ENCODE data around the gene SLC6A16. TPM values are rescaled to one million over a fixed set of nuclear protein-coding genes. Genes with fewer than 3 reads are reported as not detected.
"Not testable (repeated sequence)": the region's sequence is repeated elsewhere in the genome, so short reads cannot be mapped to it uniquely, and the experiment has no call there.

The SLC6A16 gene
- total RNA-seq, 1 donor from 2014 or later: 0.85 TPM

DNA sequence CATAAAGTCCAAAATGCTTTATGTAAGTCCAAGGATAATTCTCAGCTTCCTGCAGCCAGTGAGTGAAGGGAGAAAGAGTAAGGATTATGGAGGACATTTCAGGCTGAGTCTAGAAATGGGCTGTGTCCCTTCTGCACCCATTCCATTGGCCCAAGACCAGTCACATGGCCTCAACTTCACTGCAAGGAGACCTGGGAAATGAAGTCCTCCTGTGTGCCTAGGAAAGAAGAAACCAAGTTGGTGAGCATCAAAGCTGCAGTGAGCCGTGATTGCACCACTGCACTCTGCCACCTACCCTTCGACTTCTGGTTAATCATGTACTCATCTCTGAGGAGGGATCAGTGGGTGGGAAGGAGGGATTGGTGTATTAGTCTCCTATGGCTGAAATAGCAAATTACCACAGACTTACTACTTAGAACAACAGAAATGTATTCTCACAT lies 6.6 kb upstream of the SLC6A16 start:
- Histone ChIP-seq H3K27me3 (no peaks in the 10 kb centered on the region), H3K4me1 (no peaks in the 10 kb centered on the region), H3K36me3 (no peaks in the 10 kb centered on the region), H3K4me3 (no peak overlapping the region), H3K9me3 (no peaks in the 10 kb centered on the region), H3K27ac (no peak overlapping the region)
- TF ChIP-seq, protein P1, sequence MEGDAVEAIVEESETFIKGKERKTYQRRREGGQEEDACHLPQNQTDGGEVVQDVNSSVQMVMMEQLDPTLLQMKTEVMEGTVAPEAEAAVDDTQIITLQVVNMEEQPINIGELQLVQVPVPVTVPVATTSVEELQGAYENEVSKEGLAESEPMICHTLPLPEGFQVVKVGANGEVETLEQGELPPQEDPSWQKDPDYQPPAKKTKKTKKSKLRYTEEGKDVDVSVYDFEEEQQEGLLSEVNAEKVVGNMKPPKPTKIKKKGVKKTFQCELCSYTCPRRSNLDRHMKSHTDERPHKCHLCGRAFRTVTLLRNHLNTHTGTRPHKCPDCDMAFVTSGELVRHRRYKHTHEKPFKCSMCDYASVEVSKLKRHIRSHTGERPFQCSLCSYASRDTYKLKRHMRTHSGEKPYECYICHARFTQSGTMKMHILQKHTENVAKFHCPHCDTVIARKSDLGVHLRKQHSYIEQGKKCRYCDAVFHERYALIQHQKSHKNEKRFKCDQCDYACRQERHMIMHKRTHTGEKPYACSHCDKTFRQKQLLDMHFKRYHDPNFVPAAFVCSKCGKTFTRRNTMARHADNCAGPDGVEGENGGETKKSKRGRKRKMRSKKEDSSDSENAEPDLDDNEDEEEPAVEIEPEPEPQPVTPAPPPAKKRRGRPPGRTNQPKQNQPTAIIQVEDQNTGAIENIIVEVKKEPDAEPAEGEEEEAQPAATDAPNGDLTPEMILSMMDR (IDR thresholded peaks at IDR 0.05): no peak
- intact Hi-C loops (cut with DNase I): no loop called here
- peak in 1 of 2 donors; percentile 62 for DNase-seq (ENCODE audit: low spot score in 2 of 2)

DNA sequence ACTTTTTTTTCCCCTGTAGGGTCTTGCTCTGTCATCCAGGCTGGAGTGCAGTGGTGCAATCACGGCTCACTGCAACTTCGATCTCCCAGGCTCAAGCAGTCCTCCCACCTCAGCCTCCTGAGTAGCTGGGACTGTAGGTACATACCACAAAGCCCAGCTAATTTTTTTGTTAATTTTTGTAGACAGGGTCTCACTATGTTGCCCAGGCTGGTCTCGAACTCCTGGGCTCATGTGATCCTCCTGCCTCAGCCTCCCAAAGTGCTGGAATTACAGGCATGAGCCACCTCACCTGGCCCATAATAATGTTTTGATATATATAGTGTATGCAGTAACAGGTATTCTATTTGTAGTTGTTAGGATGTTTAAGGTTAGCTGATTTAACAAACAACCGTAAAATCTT lies 6.2 kb upstream of the SLC6A16 start:
- H3K4me1 ChIP-seq; H3K9me3 ChIP-seq; H3K4me3 ChIP-seq; DNase-seq (ENCODE audit: low spot score in 2 of 2); intact Hi-C loops (cut with DNase I); H3K27ac ChIP-seq; H3K27me3 ChIP-seq; H3K36me3 ChIP-seq: not testable (repeated sequence)

DNA sequence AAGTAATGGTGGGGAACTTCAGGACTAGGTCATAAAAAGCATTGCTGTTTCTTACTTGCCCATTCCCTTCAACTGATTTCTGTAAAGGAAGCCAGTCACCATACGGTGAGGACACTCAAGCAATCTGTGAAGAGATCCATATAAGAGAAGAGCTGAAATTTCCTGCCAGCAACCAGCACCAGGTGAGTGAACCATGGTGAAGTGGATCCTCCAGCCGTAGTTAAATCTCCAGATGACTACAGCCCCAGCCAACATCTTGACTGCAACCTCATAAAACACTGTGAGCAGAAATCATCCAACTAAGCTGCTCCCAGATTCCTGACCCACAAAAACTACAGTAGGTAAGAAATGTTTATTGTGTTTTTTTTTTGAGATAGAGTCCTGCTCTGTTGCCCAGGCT lies 3.8 kb upstream of the SLC6A16 start:
- no peak overlapping the region for H3K27ac ChIP-seq
- TF ChIP-seq, protein P1 (IDR thresholded peaks at IDR 0.05): no peak
- no peak overlapping the region for H3K4me3 ChIP-seq
- H3K36me3 ChIP-seq: no peaks in the 10 kb centered on the region
- H3K27me3 ChIP-seq: no peaks in the 10 kb centered on the region
- no peak for DNase-seq (ENCODE audit: low spot score in 2 of 2)
- H3K9me3 ChIP-seq: no peaks in the 10 kb centered on the region
- no peaks in the 10 kb centered on the region for H3K4me1 ChIP-seq
- intact Hi-C loops (cut with DNase I): no loop called here

DNA sequence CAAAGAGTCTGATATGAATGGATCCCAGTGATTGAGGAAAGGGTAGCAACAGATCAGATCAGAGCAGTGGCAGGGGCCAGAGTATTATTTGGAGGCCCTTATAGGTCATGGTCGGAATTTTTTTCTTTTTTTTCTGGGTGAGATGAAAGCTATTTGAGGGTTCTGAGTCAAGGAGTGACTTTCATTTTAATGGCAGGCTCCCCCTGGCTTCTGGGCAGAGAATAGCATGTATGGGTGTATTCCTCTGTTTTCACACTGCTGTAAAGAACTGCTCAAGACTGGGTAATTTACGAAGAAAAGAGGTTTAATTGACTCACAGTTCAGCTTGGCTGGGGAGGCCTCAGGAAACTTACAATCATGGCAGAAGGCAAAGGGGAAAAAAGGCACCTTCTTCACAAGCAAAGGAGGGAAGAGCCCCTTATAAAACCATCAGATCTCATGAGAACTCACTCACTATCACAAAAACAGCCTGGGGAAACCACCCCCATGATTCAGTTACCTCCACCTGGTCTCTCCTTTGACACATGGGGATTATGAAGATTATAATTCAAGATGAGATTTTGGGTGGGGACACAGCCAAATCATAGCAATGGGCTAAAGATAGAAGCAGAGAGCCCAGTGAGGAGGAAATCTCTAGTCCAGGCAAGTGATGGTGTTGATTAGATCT lies 3.0 kb upstream of the SLC6A16 start:
- H3K9me3 ChIP-seq: peaks cover 0 to 4% of the 10 kb centered on the region in 2 donors
- H3K36me3 ChIP-seq: no peaks in the 10 kb centered on the region
- intact Hi-C loops (cut with DNase I): no loop called here
- no peak overlapping the region for H3K27ac ChIP-seq
- no peaks in the 10 kb centered on the region for H3K4me1 ChIP-seq
- no peak overlapping the region for H3K4me3 ChIP-seq
- H3K27me3 ChIP-seq: no peaks in the 10 kb centered on the region
- TF ChIP-seq, protein P1 (IDR thresholded peaks at IDR 0.05): peak; percentile 33 to 40 (median 39)
- DNase-seq (ENCODE audit: low spot score in 2 of 2): peak in 1 of 2 donors; percentile 31

DNA sequence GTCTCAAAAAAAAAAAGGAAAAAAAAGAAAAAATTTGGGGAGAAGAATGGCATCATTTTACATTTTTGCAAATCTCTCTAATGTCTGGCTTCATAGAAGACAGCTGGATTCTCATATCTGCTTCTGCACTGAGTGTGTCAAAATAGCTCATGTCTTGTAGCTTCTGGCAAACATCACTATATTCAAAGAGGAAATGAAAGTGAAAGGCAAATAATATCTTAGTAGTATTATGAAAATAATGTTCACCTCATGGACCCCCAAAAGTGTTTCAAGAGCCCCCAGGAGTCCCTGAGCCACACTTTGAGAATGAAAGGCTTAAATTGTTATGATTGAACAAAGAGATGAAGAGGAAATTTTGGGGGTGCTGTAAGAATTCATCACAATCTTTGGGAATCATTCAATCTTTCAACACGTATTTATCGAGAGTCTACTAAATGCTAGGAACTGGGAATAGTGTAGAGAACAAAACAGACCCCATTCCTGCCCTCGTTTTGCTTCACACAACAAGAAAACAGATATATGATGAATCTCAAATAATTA lies 1.2 kb upstream of the SLC6A16 start:
- Histone ChIP-seq H3K9me3 (peaks cover 0 to 12% of the 10 kb centered on the region in 2 donors), H3K27ac (no peak overlapping the region), H3K27me3 (no peaks in the 10 kb centered on the region), H3K4me1 (no peaks in the 10 kb centered on the region), H3K36me3 (peaks cover 0 to 5% of the 10 kb centered on the region in 2 donors), H3K4me3 (no peak overlapping the region)
- no peak for DNase-seq (ENCODE audit: low spot score in 2 of 2)
- TF ChIP-seq, protein P1 (IDR thresholded peaks at IDR 0.05): no peak
- intact Hi-C loops (cut with DNase I): no loop called here

DNA sequence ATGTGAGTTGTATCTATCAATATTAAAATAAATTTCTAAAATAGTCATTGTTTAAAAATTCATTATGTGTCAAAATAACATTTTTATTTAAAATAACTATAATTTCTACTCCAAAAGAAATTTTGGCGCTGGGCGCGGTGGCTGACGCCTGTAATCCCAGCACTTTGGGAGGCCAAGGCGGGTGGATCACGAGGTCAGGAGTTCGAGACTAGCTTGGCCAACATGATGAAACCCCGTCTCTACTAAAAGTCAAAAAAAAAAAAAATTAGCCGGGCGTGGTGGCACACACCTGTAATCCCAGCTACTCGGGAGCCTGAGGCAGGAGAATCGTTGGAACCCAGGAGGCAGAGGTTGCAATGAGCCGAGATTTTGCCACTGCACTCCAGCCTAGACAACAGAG lies 765 bp upstream of the SLC6A16 start:
- intact Hi-C loops (cut with DNase I); DNase-seq (ENCODE audit: low spot score in 2 of 2): not testable (repeated sequence)

More for the DNA sequence above, 765 bp upstream of the SLC6A16 start:
- H3K4me1 ChIP-seq, H3K4me3 ChIP-seq, H3K36me3 ChIP-seq, H3K27ac ChIP-seq, H3K27me3 ChIP-seq: not testable (repeated sequence)
- peaks cover 0 to 17% of the 10 kb centered on the region in 2 donors for H3K9me3 ChIP-seq

Data from ascending aorta (tissue), 2 donors.